HCT116 (cell line): ENCODE results near the gene MESP2.

ENCODE experiments used
- CBX3 ChIP-seq: IDR thresholded peaks from 2 replicates; pipeline ENCODE4 v1.6.1; 2012; ENCODE audit warnings: low read depth
- ELF1 ChIP-seq: IDR thresholded peaks from 2 replicates; pipeline ENCODE4 v1.6.1; 2012; ENCODE audit warnings: low read depth, borderline replicate concordance
- EZH2 ChIP-seq: fragments of 200-600 bp; sonication (generic); IDR thresholded peaks from 2 replicates; pipeline ENCODE4 v1.6.1; 2017; ENCODE audit warnings: antibody characterized with exemption, mixed run types
- EZH2phosphoT487 ChIP-seq: fragments of 200-600 bp; IDR thresholded peaks from 2 replicates; pipeline ENCODE4 v1.6.1; 2018; ENCODE audit warnings: antibody characterized with exemption, borderline replicate concordance
- JUND ChIP-seq: IDR thresholded peaks from 2 replicates; pipeline ENCODE4 v1.6.1; 2012
- POLR2AphosphoS5 ChIP-seq: IDR thresholded peaks from 2 replicates; pipeline ENCODE4 v1.6.1; 2011; ENCODE audit warnings: mild to moderate bottlenecking, low read depth, low read length, moderate library complexity
- RAD21 ChIP-seq: IDR thresholded peaks from 2 replicates; pipeline ENCODE4 v1.6.1; 2012; ENCODE audit warnings: low read depth, mild to moderate bottlenecking
- SIN3A ChIP-seq: IDR thresholded peaks from 2 replicates; pipeline ENCODE4 v1.6.1; 2012; ENCODE audit warnings: low read depth
- TCF7L2 ChIP-seq: IDR thresholded peaks from 2 replicates; pipeline ENCODE4 v1.7.0; 2011; ENCODE audit warnings: borderline replicate concordance, inconsistent platforms; ENCODE audit not compliant: insufficient read depth, insufficient read length; ENCODE audit errors: extremely low read depth
- YY1 ChIP-seq: IDR thresholded peaks from 2 replicates; pipeline ENCODE4 v1.6.1; 2011; ENCODE audit warnings: low read length, low read depth, moderate library complexity, mild to moderate bottlenecking; ENCODE audit not compliant: insufficient replicate concordance; ENCODE audit errors: extremely low read depth
- ZFX ChIP-seq: fragments of 450-650 bp; IDR thresholded peaks from 2 replicates; pipeline ENCODE4 v1.6.1; 2017
- TF ChIP-seq, protein P1 (sequence below): IDR thresholded peaks from 2 replicates; pipeline ENCODE4 v1.6.1; 2012
- TF ChIP-seq, protein P2 (sequence below): IDR thresholded peaks from 2 replicates; pipeline ENCODE4 v1.6.1; 2011; ENCODE audit warnings: mild to moderate bottlenecking, low read length, moderate library complexity; ENCODE audit not compliant: insufficient replicate concordance; ENCODE audit errors: extremely low read depth
- TF ChIP-seq, protein P3 (sequence below), 3 experiments: fragments of 200-600 bp in 1 of 3; sonication (generic) in 1 of 3; IDR thresholded peaks in 2 of 3; conservative IDR thresholded peaks in 1 of 3; 2 replicates each; pipeline ENCODE4 v1.5.1; 2012 to 2017; ENCODE audit warnings: low read depth in 2 of 3, low read length in 2 of 3, antibody characterized with exemption in 1 of 3, borderline replicate concordance in 1 of 3, control low read depth in 1 of 3, mild to moderate bottlenecking in 1 of 3, mixed read lengths in 1 of 3, mixed run types in 1 of 3, moderate library complexity in 1 of 3; ENCODE audit not compliant: insufficient read depth in 1 of 3

DNA sequence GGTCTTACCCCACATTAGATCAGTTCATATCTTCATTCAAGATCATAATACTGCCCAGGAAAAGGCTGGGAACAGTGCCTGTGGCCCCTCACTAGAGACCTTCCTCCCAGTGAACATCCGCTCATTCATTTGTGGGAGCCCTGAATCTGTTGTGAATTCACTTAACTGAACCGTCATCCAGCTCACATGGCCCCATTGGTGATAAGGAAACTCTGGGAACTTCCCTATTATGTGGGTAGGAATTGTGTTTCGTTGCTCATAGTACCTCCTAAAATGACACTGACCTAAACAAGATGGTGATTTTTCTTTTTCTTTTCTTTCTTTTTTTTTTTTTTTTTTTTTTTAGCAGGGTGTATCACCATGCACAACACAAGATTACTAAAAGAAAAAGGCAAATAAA, 6.8 kb upstream of the MESP2 start:
- TF ChIP-seq YY1 (no peak), SIN3A (no peak), TCF7L2 (no peak), ELF1 (no peak), POLR2AphosphoS5 (no peak), CBX3 (no peak), JUND (no peak), EZH2phosphoT487 (no peak), ZFX (no peak), RAD21 (no peak), EZH2 (no peak)
- TF ChIP-seq, protein P1, sequence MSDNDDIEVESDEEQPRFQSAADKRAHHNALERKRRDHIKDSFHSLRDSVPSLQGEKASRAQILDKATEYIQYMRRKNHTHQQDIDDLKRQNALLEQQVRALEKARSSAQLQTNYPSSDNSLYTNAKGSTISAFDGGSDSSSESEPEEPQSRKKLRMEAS = no peak
- TF ChIP-seq, protein P2, sequence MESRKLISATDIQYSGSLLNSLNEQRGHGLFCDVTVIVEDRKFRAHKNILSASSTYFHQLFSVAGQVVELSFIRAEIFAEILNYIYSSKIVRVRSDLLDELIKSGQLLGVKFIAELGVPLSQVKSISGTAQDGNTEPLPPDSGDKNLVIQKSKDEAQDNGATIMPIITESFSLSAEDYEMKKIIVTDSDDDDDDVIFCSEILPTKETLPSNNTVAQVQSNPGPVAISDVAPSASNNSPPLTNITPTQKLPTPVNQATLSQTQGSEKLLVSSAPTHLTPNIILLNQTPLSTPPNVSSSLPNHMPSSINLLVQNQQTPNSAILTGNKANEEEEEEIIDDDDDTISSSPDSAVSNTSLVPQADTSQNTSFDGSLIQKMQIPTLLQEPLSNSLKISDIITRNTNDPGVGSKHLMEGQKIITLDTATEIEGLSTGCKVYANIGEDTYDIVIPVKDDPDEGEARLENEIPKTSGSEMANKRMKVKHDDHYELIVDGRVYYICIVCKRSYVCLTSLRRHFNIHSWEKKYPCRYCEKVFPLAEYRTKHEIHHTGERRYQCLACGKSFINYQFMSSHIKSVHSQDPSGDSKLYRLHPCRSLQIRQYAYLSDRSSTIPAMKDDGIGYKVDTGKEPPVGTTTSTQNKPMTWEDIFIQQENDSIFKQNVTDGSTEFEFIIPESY = no peak
- TF ChIP-seq, protein P3, sequence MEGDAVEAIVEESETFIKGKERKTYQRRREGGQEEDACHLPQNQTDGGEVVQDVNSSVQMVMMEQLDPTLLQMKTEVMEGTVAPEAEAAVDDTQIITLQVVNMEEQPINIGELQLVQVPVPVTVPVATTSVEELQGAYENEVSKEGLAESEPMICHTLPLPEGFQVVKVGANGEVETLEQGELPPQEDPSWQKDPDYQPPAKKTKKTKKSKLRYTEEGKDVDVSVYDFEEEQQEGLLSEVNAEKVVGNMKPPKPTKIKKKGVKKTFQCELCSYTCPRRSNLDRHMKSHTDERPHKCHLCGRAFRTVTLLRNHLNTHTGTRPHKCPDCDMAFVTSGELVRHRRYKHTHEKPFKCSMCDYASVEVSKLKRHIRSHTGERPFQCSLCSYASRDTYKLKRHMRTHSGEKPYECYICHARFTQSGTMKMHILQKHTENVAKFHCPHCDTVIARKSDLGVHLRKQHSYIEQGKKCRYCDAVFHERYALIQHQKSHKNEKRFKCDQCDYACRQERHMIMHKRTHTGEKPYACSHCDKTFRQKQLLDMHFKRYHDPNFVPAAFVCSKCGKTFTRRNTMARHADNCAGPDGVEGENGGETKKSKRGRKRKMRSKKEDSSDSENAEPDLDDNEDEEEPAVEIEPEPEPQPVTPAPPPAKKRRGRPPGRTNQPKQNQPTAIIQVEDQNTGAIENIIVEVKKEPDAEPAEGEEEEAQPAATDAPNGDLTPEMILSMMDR (IDR thresholded peaks at IDR 0.05 in 2 of 3, conservative IDR thresholded peaks at IDR 0.05 in 1 of 3; ENCODE audit: borderline replicate concordance in 1 of 3, insufficient read depth in 1 of 3, low read depth in 2 of 3, low read length in 2 of 3) = no peak
